ENCODE results near the gene FBXL15.

FBXL15 gene

DNA sequence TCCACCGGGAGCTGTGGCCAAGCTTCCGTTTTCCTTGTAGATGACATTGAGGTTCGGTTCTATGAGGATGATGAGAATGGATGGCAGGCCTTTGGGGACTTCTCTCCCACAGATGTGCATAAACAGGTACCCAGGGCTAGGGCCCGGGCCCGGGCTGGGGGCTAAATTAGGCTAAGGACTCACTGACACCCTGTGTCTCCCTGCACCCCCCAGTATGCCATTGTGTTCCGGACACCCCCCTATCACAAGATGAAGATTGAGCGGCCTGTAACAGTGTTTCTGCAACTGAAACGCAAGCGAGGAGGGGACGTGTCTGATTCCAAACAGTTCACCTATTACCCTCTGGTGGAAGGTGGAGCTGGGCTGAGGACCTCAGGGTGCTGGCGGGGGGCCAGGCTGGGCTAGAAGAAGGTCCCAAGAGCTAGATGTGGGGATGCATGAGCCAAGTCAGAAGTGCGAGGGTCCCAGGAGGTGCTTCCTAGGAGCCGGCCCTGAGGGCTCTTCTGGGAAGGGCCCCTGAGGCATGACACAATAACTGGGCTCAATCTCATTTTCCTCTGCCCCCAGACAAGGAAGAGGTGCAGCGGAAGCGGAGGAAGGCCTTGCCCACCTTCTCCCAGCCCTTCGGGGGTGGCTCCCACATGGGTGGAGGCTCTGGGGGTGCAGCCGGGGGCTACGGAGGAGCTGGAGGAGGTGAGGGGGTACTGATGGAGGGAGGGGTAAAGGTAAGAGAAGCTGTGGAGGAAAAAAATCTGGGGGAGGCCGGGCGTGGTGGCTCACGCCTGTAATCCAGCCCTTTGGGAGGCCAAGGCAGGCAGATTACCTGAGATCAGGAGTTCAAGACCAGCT lies 22.2 kb upstream of the FBXL15 start:
- no peak for DNase-seq (ENCODE audit: low read depth)

DNA sequence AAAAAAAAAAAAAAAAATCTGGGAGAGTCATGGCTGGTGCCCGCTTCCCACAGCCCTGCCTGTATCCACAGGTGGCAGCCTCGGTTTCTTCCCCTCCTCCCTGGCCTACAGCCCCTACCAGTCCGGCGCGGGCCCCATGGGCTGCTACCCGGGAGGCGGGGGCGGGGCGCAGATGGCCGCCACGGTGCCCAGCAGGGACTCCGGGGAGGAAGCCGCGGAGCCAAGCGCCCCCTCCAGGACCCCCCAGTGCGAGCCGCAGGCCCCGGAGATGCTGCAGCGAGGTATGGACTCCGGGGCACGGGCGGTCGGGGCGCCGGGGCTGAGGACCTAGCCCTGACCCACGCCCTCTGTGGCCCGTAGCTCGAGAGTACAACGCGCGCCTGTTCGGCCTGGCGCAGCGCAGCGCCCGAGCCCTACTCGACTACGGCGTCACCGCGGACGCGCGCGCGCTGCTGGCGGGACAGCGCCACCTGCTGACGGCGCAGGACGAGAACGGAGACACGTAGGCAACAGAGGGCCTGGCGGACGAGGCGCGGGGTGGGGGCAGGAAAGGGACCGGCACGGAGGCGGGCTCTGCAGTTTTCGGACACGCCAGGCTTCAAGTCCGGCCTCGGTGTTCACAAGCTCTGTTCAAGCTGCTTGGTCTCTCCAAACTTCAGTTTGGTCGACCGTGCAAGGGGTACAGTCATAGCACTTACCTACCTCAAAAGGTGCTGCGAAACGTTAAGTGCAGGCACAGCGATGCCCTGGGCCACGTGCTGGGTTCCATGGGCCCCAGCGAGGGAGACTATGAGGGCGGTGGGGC lies 21.2 kb upstream of the FBXL15 start:
- DNase-seq (ENCODE audit: low read depth), result peak; percentile 80

DNA sequence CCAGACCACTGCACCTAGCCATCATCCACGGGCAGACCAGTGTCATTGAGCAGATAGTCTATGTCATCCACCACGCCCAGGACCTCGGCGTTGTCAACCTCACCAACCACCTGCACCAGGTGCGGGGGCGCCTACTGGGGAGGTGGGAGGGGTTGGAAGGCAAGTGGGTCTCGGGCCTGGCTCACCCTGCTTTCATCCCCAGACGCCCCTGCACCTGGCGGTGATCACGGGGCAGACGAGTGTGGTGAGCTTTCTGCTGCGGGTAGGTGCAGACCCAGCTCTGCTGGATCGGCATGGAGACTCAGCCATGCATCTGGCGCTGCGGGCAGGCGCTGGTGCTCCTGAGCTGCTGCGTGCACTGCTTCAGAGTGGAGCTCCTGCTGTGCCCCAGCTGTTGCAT lies 20.6 kb upstream of the FBXL15 start:
- no peak for DNase-seq (ENCODE audit: low read depth)

DNA sequence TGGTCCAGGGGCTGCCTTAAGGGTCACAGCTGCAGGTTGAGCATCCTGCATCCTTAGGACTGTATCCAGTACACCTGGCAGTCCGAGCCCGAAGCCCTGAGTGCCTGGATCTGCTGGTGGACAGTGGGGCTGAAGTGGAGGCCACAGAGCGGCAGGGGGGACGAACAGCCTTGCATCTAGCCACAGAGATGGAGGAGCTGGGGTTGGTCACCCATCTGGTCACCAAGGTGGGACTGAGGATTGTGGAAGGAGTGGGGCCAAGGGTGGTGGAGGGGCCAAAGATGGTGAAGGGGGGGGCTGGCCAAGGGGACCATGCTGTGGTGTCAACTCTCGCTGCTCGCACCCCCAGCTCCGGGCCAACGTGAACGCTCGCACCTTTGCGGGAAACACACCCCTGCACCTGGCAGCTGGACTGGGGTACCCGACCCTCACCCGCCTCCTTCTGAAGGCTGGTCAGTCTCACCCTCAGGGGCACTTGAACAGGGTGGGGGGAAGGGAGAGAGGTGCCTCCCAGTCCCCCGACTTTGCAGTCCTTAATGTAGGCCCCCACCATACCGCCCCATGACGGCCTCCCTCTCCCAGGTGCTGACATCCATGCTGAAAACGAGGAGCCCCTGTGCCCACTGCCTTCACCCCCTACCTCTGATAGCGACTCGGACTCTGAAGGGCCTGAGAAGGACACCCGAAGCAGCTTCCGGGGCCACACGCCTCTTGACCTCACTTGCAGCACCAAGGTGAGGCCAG lies 19.9 kb upstream of the FBXL15 start:
- DNase-seq (ENCODE audit: low read depth), result no peak

DNA sequence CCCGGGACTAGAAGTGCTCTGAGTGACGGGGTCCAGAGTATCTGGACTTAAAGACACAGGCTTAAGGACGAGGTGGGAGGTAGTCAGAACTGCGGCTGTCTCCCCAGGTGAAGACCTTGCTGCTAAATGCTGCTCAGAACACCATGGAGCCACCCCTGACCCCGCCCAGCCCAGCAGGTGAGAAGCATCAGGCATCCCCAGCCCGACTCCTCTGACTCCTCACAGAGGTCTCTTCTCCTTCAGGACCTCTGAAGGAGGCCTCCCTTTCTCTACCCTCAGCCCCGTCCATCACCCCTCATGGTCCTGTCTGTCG lies 19.3 kb upstream of the FBXL15 start:
- DNase-seq (ENCODE audit: low read depth), result no peak

DNA sequence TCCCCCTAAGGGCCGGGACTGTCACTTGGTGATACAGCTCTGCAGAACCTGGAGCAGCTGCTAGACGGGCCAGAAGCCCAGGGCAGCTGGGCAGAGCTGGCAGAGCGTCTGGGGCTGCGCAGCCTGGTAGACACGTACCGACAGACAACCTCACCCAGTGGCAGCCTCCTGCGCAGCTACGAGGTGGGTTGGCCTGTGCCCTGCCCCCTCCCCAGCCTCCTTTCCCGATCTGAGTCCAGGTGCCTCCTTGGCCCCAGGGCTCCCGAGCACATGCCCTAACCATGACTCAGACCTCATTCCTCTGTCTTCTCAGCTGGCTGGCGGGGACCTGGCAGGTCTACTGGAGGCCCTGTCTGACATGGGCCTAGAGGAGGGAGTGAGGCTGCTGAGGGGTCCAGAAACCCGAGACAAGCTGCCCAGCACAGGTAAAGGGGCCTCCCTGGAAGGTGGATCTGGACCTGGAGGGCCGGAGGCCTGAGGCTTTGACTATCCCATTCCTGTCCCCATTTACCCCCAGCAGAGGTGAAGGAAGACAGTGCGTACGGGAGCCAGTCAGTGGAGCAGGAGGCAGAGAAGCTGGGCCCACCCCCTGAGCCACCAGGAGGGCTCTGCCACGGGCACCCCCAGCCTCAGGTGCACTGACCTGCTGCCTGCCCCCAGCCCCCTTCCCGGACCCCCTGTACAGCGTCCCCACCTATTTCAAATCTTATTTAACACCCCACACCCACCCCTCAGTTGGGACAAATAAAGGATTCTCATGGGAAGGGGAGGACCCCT lies 18.7 kb upstream of the FBXL15 start:
- DNase-seq (ENCODE audit: low read depth), result no peak

DNA sequence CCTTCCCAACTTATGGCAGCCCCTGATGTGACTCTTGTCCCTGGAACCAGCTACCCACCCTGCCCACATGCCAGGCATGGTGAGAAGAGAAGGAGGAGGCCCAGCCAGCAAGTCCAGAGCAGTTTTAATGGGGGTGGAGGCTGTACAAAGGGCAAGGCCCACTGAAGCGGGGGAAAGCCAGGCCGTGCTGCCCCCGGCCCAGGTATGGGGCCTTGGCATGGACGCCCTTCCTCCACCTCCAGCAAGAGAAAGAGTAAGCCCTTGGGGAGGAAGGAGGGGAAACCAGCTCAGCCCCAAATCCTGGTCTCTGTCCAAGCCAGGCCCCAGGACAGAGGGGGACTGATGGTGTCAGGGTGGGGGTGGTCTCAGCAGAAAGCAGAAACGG lies 18.1 kb upstream of the FBXL15 start:
- no peak for DNase-seq (ENCODE audit: low read depth)

DNA sequence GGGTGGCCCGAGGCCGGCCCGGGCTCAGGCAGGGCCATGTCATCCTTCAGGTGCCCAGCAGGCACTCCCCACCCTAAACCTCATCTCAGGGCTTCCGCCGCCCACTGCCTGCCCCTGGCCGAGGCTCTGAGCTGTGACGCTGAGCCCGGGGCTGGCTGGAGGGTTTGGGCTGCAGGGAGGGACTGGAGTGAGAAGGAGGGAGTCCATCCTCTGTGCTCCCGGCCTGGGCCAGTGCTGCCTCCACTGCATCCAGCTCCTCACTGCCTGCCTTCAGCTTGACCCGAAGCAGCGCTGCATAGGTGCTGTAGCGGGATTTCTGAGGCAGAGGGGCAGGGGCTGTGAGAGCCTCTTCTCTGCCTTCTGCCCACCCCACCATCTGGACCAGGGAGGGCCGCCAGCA lies 17.5 kb upstream of the FBXL15 start:
- no peak for DNase-seq (ENCODE audit: low read depth)

DNA sequence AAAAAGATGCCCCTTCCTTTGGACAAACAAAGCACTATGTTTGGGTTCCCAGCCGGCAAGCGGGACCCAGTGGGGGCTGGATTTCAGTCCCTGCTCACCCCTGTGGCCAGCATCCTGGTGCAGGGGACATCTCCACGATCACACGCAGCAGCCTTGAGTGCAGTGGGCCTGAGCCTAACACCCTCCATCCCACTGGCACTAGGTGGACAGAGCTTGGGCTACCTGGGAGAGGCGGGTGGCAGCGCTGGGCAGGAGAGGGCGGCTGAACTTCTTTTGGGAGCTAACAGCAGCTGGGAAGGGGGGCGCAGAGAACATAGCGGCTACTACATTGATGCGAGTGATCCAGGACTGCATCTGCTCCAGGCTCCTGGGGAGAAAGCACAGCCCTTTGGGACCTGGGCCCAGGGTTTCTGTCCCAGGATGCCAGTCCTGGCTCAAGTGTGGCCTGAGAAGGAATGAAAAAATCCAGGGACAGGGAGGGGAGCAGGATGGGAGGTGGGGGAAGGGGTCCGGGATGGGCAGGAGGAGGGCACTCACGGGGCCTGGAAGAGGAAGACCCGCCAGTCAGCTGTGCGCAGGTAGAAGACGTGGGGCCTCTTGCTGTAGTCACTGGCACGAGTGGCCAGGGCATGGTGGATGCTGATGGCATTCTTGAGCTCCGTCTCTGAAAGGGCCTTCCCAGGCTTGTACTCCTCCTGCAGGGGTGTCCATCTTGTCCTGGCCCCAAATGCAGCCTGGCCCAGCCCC lies 16.1 kb upstream of the FBXL15 start:
- no peak for DNase-seq (ENCODE audit: low read depth)

DNA sequence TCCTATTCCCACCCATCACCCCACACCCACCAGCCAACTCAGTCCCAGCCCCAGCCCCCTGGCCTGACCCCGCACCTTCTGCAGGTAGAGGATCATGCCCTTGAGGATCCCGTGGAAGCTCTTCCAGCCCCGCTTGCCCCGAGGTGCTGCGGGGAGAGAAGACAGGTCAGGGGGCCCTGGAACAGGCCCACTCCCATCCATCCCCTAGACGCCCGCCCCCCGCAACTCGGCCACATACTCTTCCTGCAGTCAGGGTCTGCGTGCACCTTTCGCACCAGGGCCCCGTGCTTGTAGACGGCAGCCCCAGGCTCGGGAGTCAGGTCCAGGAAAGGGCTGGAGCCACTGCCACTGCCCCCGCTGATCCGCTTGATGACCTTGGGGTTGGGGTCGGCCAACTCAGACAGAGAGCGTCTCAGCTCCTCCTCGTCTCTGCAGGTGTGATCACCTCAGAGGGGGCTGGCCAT lies 15.5 kb upstream of the FBXL15 start:
- no peak for DNase-seq (ENCODE audit: low read depth)

DNA sequence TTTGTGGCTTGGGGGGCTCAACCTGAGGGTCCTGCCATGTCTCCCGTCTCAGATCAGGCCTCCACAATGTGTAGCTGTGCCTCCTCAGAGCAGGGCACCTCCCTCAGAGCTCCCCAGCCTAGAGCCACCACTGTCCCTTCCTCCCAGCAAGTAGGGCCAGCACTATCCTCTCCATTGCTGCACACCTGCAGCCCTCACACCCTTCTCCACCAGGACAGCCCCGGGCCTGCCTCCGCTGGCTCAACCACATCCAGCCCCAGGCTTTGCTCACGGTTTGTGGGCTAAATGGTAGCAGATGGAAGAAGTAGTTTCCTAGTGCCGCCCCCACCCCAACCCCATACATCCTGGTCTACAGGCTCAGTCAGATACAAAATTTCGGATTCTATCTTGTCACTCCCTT lies 15.0 kb upstream of the FBXL15 start:
- DNase-seq (ENCODE audit: low read depth), result no peak

DNA sequence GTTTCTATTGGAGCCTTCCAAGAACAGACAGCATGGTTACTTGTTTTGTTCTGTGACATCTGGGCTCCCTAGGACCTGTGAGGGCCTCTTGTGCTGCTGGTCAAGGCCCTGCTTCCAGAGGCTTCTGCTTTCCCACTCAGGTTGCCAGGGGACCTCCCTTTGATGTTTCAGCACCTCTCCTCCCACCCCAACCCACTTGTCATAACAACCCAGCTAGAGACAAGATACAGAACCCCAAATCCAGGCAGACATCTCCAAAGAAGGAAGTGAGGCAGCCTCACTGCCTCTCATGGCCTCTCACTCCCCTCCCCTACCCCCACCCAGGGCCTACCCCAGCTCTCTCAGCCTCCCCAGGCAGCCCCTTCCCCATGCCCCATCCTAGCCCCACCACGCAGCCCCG lies 13.8 kb upstream of the FBXL15 start:
- DNase-seq (ENCODE audit: low read depth), result no peak

DNA sequence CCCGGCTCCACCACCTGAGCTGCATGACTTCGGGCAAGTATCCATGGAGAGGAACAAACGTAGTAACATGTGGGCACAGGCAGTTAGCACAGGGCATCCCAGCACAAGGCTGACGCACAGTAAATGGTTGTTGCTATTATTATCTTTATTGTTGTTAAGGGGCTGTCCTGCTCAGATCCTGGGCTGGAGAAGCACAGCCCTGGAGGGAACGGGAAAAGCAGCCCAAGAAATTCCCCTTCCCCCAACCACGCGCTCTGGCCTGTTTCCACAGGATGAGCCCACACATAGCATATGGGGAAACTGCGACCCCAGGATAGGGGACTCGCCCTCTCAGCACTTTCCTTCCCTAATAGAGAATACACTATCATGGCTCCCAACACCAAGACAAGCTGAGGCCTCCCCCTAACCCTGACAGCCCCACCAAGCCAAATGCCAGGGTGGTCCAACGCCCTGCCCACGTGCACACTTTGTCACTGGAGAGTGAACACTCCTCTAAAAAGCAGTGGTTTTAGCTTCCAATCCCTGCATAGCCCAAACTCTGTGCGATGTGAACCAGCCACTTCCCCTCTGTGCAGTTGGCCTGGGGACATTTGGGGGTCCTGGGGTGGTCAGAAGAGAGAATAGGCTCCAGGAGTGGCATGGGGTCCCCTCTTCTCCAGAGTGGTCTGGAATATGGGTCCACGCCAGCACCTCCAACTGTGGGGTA lies 13.1 kb upstream of the FBXL15 start:
- no peak for DNase-seq (ENCODE audit: low read depth)

DNA sequence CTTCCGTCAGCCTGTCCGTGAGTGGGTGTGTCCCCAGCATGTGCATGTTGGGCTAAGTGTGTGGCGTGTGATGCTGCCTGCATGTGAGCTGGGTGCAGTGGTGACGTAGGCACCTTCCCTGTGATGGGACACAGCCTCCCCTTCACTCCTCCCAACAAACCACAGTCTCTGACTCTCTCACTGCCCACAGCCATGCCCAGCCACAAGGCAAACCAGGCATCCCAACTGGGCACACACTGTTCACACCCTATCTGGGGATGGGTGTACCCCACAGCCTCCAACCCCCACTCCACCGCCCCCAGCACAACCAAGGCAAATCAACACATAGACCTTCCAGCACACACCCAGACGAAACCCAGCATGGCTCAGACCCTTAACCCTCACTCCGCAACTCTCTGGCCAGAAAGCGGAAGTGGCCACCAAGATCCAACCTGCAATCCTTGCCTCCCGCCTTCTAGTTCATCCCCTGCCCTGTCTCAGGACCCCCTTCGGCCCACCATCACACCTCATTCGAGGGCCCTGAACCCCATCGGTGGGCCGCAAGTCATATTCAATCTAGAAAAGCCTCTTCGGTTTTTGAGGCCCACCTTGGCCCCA lies 12.4 kb upstream of the FBXL15 start:
- DNase-seq (ENCODE audit: low read depth), result no peak

DNA sequence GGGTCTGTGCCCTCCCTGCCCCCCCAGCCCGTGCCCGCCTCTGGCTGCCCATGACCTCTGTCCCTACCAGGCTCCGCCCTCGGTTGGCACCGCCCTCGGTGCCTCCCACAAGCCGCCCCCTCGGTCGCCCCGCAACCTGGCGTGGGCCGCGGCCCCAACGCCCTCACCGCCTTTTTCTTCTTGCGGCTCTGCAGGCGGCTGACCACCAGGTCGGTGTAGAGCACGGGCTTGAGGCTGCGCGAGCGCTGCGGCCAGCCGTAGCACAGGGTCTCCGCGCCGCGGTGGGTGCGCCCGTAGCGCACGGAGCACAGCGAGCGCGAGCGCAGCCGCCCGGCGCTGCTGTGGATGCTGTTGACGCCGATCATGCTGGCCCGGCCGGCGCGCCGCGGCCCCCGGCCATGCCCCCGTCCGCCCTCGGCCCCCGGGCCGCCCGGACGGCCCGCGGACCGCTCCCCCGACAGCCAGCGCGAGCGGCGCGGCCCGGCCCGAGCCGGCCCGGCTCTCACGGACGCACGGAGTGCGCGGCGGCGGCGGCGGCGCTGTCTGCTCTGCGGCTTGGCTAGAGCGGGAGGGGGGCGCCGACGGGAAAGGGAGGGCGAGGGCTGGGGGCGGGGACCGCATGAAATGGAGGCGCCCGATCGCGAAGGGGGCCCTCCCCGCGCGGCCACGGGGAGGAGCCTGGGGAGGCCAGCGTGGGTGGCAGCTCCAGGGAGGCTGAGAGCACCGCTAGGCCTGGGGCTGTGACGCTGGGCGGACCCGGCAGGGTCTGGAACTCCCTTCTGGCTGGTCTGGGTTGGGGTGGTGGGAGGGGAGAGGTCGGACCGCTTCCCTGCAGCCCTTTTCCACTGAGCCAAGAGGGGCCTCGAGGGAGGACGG lies 11.7 kb upstream of the FBXL15 start:
- peak; percentile 67 for DNase-seq (ENCODE audit: low read depth)

DNA sequence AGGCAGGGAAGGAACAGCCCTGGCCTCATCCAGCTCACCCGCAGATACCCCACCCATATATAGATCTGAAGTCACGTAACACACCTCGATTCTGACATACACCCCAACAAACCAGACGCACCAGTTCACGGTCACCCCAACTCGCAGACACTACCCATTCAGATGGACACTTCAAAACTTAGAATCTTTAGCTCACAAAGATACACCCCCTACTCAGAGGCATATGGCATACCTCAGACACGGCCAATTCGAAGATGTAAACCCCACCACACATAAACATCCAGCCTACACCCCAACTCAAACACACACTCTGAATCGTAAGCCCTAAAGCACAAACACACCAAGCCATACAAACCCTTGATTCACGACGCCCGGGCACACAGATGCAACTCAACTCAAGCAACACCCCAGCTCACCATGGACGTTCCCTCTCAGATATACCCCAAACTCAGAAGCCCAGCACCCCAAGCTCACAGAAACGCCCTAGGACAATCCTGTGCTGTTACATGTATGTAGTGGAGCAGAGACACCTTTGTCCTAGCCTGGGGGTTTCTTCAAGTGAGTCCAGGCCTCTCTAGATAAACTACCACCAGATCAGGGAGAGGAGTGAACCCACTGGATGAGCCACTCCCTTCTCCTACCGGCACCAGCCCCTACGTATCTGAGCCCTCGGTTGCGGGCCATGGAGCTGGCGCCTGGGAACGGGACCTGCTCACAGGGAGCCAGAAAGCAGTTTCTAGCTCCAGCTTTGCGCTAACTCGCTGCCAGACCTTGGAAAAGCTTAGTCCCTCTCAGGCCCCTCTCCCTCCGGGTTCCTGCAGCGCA lies 10.8 kb upstream of the FBXL15 start:
- no peak for DNase-seq (ENCODE audit: low read depth)

DNA sequence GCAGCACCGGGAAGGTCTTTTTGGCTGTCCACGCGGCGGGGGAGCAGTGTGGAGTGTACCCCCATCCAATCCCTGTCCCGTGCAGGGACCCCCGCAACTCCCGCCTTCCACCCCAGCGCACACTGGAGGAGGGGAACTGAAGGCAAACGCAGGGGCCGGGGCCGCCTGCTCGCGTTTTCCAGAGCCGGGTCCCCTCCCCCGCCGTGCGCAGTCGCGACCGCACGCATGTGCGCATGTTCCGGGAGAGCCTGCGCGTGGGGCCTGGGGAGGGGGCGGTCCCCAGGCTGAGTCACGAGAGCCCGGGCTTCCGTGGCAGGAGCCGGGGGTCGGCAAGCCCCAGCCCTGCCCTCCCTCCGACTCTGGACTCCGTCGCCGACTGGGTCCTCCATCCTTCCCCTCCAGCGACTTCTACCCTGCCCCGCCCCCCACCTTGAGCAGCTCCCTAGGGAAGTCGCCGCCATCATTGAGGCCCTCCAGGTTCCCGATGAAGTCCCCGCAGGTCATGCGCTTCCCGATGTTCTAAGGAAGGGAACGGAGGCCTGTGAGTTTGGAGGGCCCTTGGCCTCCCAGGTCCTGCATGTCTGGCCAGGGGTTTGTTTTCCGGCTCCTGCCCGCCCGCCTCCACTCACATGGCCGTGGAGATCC lies 10.1 kb upstream of the FBXL15 start:
- peak; percentile 45 for DNase-seq (ENCODE audit: low read depth)
